Breast epithelium (tissue), 3 donors: Measurements from ENCODE around the gene PLEKHA5.

Source experiments
- CTCF ChIP-seq, 3 donors: fragments of 450-650 bp; IDR thresholded peaks; one replicate each; pipeline ENCODE4 v1.5.1; 2016 to 2017; ENCODE audit warnings: antibody characterized with exemption in 3 of 3, mild to moderate bottlenecking in 3 of 3, moderate library complexity in 3 of 3
- POLR2A ChIP-seq: fragments of 450-650 bp; IDR thresholded peaks from one replicate; pipeline ENCODE4 v1.6.1; 2016; ENCODE audit warnings: antibody characterized with exemption, mild to moderate bottlenecking, moderate library complexity

GRCh38 chr12:19158923-19159322 lies 29.4 kb downstream of the PLEKHA5 start:
- TF ChIP-seq POLR2A (no peak), CTCF (IDR thresholded peaks at IDR 0.05) (no peak)
